Breast epithelium (tissue), 4 donors: ENCODE data around the gene PLA2G15. TPM values are rescaled to one million over a fixed set of nuclear protein-coding genes. Genes with fewer than 3 reads are reported as not detected.

Experiments
- DNase-seq, 2 donors: peaks; one replicate each; pipeline ENCODE4 v3.0.0-alpha.2; 2019; ENCODE audit warnings: low spot score in 2 of 2
- H3K27ac ChIP-seq, 2 donors: fragments of 200-600 bp; sonication (generic) in 1 of 2; one replicate each; pipeline ENCODE4 v1.5.1; 2016 to 2019; ENCODE audit warnings: mild to moderate bottlenecking in 1 of 2
- H3K27me3 ChIP-seq, 2 donors: fragments of 200-600 bp; sonication (generic) in 1 of 2; one replicate each; pipeline versions ENCODE4 v1.5.1 to v1.6.0; 2017 to 2019; ENCODE audit warnings: control low read depth in 1 of 2, mild to moderate bottlenecking in 1 of 2
- H3K36me3 ChIP-seq: fragments of 200-600 bp; one replicate; pipeline ENCODE4 v1.5.1; 2019
- H3K4me1 ChIP-seq, 2 donors: fragments of 200-600 bp; sonication (generic); one replicate each; pipeline ENCODE4 v1.5.1; 2016 to 2019; ENCODE audit warnings: control low read depth in 1 of 2
- H3K4me3 ChIP-seq, 3 donors: fragments of 200-600 bp; sonication (generic); 1 replicate in 2 of 3; 2 replicates in 1 of 3; pipeline ENCODE4 v1.5.1; 2016 to 2019; ENCODE audit warnings: mild to moderate bottlenecking in 3 of 3, moderate library complexity in 2 of 3
- H3K9me3 ChIP-seq, 2 donors: fragments of 200-600 bp; sonication (generic) in 1 of 2; one replicate each; pipeline ENCODE4 v1.5.1; 2016 to 2019; ENCODE audit warnings: control low read depth in 1 of 2
- POLR2A ChIP-seq: fragments of 450-650 bp; IDR thresholded peaks from one replicate; pipeline ENCODE4 v1.6.1; 2016; ENCODE audit warnings: antibody characterized with exemption, mild to moderate bottlenecking, moderate library complexity
- POLR2AphosphoS5 ChIP-seq, 3 donors: sonication (generic); formaldehyde crosslinking; IDR thresholded peaks; one replicate each; pipeline ENCODE4 v1.6.1; 2017; ENCODE audit warnings: antibody characterized with exemption in 3 of 3
- intact Hi-C: fragments of 100-400 bp; cut with DNase I; formaldehyde crosslinking; loops from one replicate; pipeline ENCODE4 v1.15.1; 2023; ENCODE audit warnings: low total_unique reads
- total RNA-seq, 3 donors: library from RNA; depleted of rRNA; stranded (reverse); fragments of >200 nt; gene quantifications; one replicate each; pipeline ENCODE4 v1.1.0, GENCODE V29; 2016
- TF ChIP-seq, protein P1 (sequence below), 3 donors: fragments of 450-650 bp; IDR thresholded peaks; one replicate each; pipeline ENCODE4 v1.5.1; 2016 to 2017; ENCODE audit warnings: antibody characterized with exemption in 3 of 3, mild to moderate bottlenecking in 3 of 3, moderate library complexity in 3 of 3

PLA2G15 gene
- total RNA-seq, 3 donors from 2014 or later, result 15.4 to 34.7 (median 19.8) TPM

DNA sequence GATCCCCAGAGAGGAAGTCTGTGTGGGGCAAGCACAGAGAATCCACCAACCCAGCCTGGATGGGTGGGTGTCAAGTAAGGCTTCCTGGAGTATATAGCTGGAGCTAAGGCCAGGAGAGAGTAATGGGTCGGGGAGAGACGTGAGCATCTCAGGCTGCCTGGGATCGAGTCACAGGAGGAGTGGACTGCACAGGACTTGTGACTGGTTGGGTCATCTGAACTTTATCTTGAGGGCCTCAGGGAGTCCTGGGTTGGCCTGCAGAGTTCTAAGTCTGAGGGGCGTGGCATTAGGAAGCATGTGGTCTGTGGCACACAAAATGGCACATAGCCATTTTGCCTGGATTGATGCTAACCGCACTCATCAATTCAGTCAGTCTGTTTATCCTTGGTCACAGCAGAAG, 1.5 kb downstream of the PLA2G15 start:
- TF ChIP-seq POLR2A, result no peak
- TF ChIP-seq POLR2AphosphoS5 (IDR thresholded peaks at IDR 0.05), result no peak
- TF ChIP-seq, protein P1, sequence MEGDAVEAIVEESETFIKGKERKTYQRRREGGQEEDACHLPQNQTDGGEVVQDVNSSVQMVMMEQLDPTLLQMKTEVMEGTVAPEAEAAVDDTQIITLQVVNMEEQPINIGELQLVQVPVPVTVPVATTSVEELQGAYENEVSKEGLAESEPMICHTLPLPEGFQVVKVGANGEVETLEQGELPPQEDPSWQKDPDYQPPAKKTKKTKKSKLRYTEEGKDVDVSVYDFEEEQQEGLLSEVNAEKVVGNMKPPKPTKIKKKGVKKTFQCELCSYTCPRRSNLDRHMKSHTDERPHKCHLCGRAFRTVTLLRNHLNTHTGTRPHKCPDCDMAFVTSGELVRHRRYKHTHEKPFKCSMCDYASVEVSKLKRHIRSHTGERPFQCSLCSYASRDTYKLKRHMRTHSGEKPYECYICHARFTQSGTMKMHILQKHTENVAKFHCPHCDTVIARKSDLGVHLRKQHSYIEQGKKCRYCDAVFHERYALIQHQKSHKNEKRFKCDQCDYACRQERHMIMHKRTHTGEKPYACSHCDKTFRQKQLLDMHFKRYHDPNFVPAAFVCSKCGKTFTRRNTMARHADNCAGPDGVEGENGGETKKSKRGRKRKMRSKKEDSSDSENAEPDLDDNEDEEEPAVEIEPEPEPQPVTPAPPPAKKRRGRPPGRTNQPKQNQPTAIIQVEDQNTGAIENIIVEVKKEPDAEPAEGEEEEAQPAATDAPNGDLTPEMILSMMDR (IDR thresholded peaks at IDR 0.05), result no peak
- H3K4me1 ChIP-seq, result peaks cover 6 to 12% of the 10 kb centered on the region in 2 donors
- H3K27me3 ChIP-seq, result no peaks in the 10 kb centered on the region
- intact Hi-C loops, result no loop called here
- no peak overlapping the region for H3K27ac ChIP-seq
- no peak for DNase-seq
- no peaks in the 10 kb centered on the region for H3K9me3 ChIP-seq
- peak overlapping the region in 2 of 3 donors; percentile 88 to 92 for H3K4me3 ChIP-seq
- no peaks in the 10 kb centered on the region for H3K36me3 ChIP-seq

DNA sequence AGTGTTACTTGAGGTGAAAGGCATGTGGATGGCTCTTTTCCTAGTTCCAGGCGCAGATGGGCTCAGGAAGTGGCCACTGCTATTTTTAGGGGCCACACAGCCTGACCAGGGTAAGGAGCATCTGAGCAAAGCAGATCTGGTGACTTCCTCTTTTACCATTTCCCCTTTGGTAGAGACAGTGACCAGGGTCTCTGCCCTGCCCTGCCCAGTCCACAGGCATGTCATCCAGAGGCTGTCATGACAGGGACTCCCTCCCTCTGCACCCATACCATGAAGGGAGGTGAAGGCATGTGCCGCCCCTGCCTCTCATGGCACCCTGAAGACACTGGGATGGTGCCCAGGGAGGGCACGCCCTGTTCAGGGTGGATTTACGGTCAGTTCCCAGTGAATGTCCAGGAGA, 2.2 kb downstream of the PLA2G15 start:
- no peaks in the 10 kb centered on the region for H3K36me3 ChIP-seq
- no peak overlapping the region for H3K27ac ChIP-seq
- no peak overlapping the region for H3K4me3 ChIP-seq
- no peaks in the 10 kb centered on the region for H3K9me3 ChIP-seq
- peaks cover 6 to 12% of the 10 kb centered on the region in 2 donors for H3K4me1 ChIP-seq
- intact Hi-C loops, result no loop called here
- no peak for TF ChIP-seq POLR2AphosphoS5 (IDR thresholded peaks at IDR 0.05)
- no peak for TF ChIP-seq POLR2A
- TF ChIP-seq, protein P1 (IDR thresholded peaks at IDR 0.05), result no peak
- H3K27me3 ChIP-seq, result no peaks in the 10 kb centered on the region
- no peak for DNase-seq

DNA sequence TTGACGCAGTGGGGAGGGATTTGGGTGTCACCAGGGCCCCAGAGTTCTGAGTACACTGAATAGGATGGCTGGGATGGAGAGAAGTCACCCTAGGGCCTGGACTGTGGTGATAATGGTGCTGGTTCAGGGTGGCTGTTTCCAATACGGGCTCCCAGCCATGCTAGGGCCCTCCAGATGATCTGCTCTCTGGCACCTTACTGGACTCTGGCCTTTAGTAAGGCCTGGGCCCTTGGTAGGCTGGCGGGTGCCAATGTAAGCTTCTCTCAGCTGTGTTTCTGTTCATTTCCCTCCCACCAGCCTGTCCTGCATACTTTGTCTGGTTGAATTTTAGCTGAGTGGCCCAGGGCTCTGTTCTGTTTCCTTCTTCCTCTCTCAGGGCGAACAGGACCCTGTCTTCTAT, 2.8 kb downstream of the PLA2G15 start:
- TF ChIP-seq, protein P1 (IDR thresholded peaks at IDR 0.05), result no peak
- TF ChIP-seq POLR2AphosphoS5 (IDR thresholded peaks at IDR 0.05), result no peak
- no peak for TF ChIP-seq POLR2A
- peak overlapping the region in 1 of 2 donors; percentile 55 for H3K27ac ChIP-seq
- DNase-seq, result no peak
- H3K9me3 ChIP-seq, result no peaks in the 10 kb centered on the region
- peaks cover 6 to 12% of the 10 kb centered on the region in 2 donors for H3K4me1 ChIP-seq
- no peaks in the 10 kb centered on the region for H3K36me3 ChIP-seq
- H3K4me3 ChIP-seq, result no peak overlapping the region
- H3K27me3 ChIP-seq, result no peaks in the 10 kb centered on the region
- intact Hi-C loops, result no loop called here

DNA sequence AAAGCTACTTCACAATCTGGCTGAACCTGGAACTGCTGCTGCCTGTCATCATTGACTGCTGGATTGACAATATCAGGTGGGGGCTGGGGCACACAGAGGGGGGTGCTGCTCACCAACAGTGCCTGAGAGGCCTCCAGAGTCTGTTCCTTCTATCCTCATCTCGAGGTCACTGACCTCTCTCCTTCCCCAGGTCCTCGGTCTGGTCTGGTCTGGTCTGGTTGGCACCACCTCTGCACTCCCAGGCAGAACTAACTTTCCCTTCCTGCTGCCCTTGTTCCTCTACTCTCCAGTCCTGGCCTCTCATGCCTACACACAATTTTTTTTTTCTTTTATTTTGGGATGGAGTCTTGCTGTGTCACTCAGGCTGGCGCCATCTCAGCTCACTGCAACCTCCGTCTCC, 4.2 kb downstream of the PLA2G15 start:
- H3K27ac ChIP-seq, result no peak overlapping the region
- no peak overlapping the region for H3K4me3 ChIP-seq
- no peaks in the 10 kb centered on the region for H3K36me3 ChIP-seq

DNA sequence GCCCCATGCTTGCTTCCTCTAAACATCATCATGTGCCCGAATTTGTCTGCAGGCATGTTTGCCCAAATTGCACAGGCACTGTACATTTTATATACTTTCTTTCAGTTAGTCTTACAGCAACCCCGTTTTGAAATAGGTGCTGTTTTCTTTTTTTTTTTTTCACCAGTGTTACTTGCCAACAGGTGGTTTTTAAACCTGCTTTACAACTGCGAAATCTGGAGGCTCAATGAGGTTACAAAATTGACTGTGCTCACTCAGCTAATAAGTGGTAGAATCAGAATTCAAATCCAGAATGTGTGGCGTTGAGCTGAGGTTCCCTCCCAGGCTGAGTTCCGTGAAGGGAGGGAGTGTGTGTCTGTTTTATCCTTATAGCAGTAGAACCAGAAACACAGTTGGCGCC, 5.8 kb downstream of the PLA2G15 start:
- Histone ChIP-seq H3K4me1 (peaks cover 0 to 9% of the 10 kb centered on the region in 2 donors), H3K27ac (no peak overlapping the region), H3K27me3 (no peaks in the 10 kb centered on the region), H3K9me3 (no peaks in the 10 kb centered on the region), H3K36me3 (no peaks in the 10 kb centered on the region), H3K4me3 (no peak overlapping the region)
- intact Hi-C loops, result no loop called here
- TF ChIP-seq POLR2A, result no peak
- no peak for TF ChIP-seq POLR2AphosphoS5 (IDR thresholded peaks at IDR 0.05)
- TF ChIP-seq, protein P1 (IDR thresholded peaks at IDR 0.05), result no peak
- DNase-seq, result no peak

More for the DNA sequence above, 4.2 kb downstream of the PLA2G15 start:
- no peaks in the 10 kb centered on the region for H3K27me3 ChIP-seq
- TF ChIP-seq, protein P1 (IDR thresholded peaks at IDR 0.05), result no peak
- no peak for TF ChIP-seq POLR2A
- intact Hi-C loops, result no loop called here
- peaks cover 4 to 11% of the 10 kb centered on the region in 2 donors for H3K4me1 ChIP-seq
- no peaks in the 10 kb centered on the region for H3K9me3 ChIP-seq
- DNase-seq, result no peak
